ENCODE data around the gene C10orf71. TPM values are rescaled to one million over a fixed set of nuclear protein-coding genes. Genes with fewer than 3 reads are reported as not detected.

C10orf71 gene
- total RNA-seq, 2 experiments from 2014 or later = not detected

DNA sequence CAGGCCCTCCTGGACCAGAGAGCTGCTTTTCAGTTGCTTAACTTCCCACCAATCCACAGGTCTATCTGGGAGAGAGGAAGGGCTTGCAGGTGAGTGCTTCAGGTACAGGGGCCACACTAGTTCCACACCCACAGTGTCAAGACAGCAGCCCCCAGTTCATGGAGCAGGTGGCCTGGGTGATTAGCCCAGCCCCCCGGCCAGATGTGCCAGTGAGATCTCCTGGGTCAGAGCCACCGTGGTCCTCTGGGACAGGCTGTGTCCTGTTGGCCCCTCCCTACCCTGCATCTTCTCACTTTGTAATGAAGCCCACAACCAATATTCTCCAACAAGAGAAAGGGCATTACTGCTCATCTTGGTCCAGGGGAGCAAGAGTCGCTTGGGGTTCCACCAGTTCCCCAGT lies 66.3 kb downstream of the C10orf71 start:
- CTCF ChIA-PET = no interaction called here
- no peaks in the 10 kb centered on the region for H3K9me3 Mint-ChIP-seq
- DNase-seq = no peak
- no peaks in the 10 kb centered on the region for H3K4me1 Mint-ChIP-seq (ENCODE audit: low read depth)
- no peaks in the 10 kb centered on the region for H3K36me3 Mint-ChIP-seq (ENCODE audit: low read depth)
- no peak overlapping the region for H3K27ac Mint-ChIP-seq
- intact Hi-C loops (cut with micrococcal nuclease) = no loop called here
- no peak overlapping the region for H3K4me3 Mint-ChIP-seq
- peaks cover 6% of the 10 kb centered on the region for H3K27me3 Mint-ChIP-seq (ENCODE audit: low read depth)

DNA sequence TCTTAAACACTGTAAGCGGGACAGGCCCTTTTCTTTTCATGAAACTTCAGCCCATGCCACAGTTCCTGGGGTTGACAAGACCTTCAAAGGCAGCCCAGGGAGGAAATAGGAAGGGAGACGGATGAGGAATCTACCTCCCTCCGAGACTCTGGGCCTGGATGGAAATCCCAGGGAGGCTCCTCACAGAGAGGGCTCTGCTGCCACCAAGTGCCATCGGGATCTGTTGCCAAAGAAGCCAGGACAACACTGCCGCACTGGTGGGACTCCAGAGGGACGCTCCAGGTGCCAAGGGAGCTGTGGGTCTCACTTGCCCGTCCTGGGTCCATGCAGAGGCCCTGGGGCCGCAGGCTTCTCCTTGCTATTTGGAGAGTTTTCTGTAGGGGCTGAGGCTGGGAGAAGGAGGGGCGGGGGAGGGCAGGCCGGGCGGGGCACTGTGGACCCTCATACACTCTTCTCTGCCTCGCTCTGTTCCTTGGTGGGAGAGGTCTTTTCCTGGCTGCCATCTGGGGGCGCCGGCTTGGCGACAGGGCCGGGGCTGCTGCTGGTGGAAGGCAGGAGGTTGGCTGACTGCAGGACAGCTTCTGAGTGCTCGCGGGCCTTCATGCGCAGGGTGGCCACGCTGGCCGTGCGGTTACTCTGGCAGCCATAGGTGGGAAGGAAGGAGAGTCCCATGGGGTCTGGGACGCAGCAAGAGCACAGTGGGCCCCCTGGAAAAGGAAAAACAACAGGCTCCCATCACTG lies 66.9 kb downstream of the C10orf71 start:
- peaks cover 6% of the 10 kb centered on the region for H3K27me3 Mint-ChIP-seq (ENCODE audit: low read depth)

GRCh38 chr10:49366460-49366859 lies 67.5 kb downstream of the C10orf71 start:
- no peaks in the 10 kb centered on the region for H3K36me3 Mint-ChIP-seq (ENCODE audit: low read depth)

More for the DNA sequence above, 66.9 kb downstream of the C10orf71 start:
- no peak for DNase-seq
- Mint-ChIP-seq H3K4me1 (ENCODE audit: low read depth) (no peaks in the 10 kb centered on the region), H3K27ac (no peak overlapping the region), H3K4me3 (no peak overlapping the region), H3K36me3 (ENCODE audit: low read depth) (no peaks in the 10 kb centered on the region), H3K9me3 (no peaks in the 10 kb centered on the region)
- CTCF ChIA-PET = no interaction called here
- intact Hi-C loops (cut with micrococcal nuclease) = no loop called here

GRCh38 chr10:49367600-49367999 lies 68.6 kb downstream of the C10orf71 start:
- no peaks in the 10 kb centered on the region for H3K36me3 Mint-ChIP-seq (ENCODE audit: low read depth)
- peaks cover 3% of the 10 kb centered on the region for H3K27me3 Mint-ChIP-seq (ENCODE audit: low read depth)
- H3K4me1 Mint-ChIP-seq (ENCODE audit: low read depth) = no peaks in the 10 kb centered on the region
- CTCF ChIA-PET = no interaction called here
- intact Hi-C loops (cut with micrococcal nuclease) = no loop called here
- no peak overlapping the region for H3K4me3 Mint-ChIP-seq
- H3K9me3 Mint-ChIP-seq = no peaks in the 10 kb centered on the region
- no peak overlapping the region for H3K27ac Mint-ChIP-seq
- DNase-seq = no peak

More at GRCh38 chr10:49366460-49366859, 67.5 kb downstream of the C10orf71 start:
- no peaks in the 10 kb centered on the region for H3K4me1 Mint-ChIP-seq (ENCODE audit: low read depth)
- H3K27me3 Mint-ChIP-seq (ENCODE audit: low read depth) = peaks cover 6% of the 10 kb centered on the region
- H3K9me3 Mint-ChIP-seq = no peaks in the 10 kb centered on the region
- no peak overlapping the region for H3K27ac Mint-ChIP-seq
- no peak for DNase-seq
- intact Hi-C loops (cut with micrococcal nuclease) = no loop called here
- CTCF ChIA-PET = interaction anchor here (0.6 kb wide), 1 partner anchor 42 kb away, joined by 3 read pairs; no protein-coding TSS in a partner anchor
- no peak overlapping the region for H3K4me3 Mint-ChIP-seq

GRCh38 chr10:49368256-49368655 lies 69.3 kb downstream of the C10orf71 start:
- Mint-ChIP-seq H3K4me3 (no peak overlapping the region), H3K36me3 (ENCODE audit: low read depth) (no peaks in the 10 kb centered on the region), H3K9me3 (no peaks in the 10 kb centered on the region), H3K27me3 (ENCODE audit: low read depth) (peaks cover 3% of the 10 kb centered on the region), H3K4me1 (ENCODE audit: low read depth) (no peaks in the 10 kb centered on the region), H3K27ac (no peak overlapping the region)
- no peak for DNase-seq
- intact Hi-C loops (cut with micrococcal nuclease) = no loop called here
- CTCF ChIA-PET = no interaction called here

GRCh38 chr10:49369216-49370162 lies 70.5 kb downstream of the C10orf71 start:
- Mint-ChIP-seq H3K27me3 (ENCODE audit: low read depth) (peaks cover 3% of the 10 kb centered on the region), H3K4me1 (ENCODE audit: low read depth) (no peaks in the 10 kb centered on the region), H3K36me3 (ENCODE audit: low read depth) (no peaks in the 10 kb centered on the region), H3K9me3 (no peaks in the 10 kb centered on the region), H3K4me3 (no peak overlapping the region), H3K27ac (no peak overlapping the region)
- intact Hi-C loops (cut with micrococcal nuclease) = no loop called here
- DNase-seq = no peak
- CTCF ChIA-PET = no interaction called here

GRCh38 chr10:49370326-49371100 lies 71.5 kb downstream of the C10orf71 start:
- H3K9me3 Mint-ChIP-seq = no peaks in the 10 kb centered on the region
- CTCF ChIA-PET = no interaction called here
- H3K4me1 Mint-ChIP-seq (ENCODE audit: low read depth) = no peaks in the 10 kb centered on the region
- H3K36me3 Mint-ChIP-seq (ENCODE audit: low read depth) = no peaks in the 10 kb centered on the region
- no peak overlapping the region for H3K27ac Mint-ChIP-seq
- no peak for DNase-seq
- H3K4me3 Mint-ChIP-seq = no peak overlapping the region
- intact Hi-C loops (cut with micrococcal nuclease) = no loop called here
- H3K27me3 Mint-ChIP-seq (ENCODE audit: low read depth) = peaks cover 2% of the 10 kb centered on the region

DNA sequence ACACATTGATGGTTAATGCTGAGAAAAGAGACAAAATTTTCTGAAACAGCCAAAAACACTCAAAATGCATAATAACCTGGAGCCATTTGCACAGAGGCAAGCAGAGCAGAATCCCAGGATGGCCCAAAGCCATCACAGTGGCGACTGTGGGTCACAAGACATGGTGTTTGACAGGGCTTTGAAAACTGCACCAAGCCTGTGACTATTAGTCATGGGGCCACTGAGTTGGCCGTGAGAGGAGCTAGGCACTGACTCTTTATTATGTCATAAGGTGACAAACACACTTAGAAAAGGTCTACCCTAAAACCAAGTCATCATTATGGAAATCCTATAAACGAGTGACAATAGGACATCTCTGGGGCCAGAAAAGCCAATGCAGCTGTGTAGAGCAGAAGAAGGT lies 73.0 kb downstream of the C10orf71 start:
- H3K27ac Mint-ChIP-seq = no peak overlapping the region
- H3K4me1 Mint-ChIP-seq (ENCODE audit: low read depth) = no peaks in the 10 kb centered on the region
- H3K9me3 Mint-ChIP-seq = no peaks in the 10 kb centered on the region
- no peaks in the 10 kb centered on the region for H3K36me3 Mint-ChIP-seq (ENCODE audit: low read depth)
- peaks cover 3% of the 10 kb centered on the region for H3K27me3 Mint-ChIP-seq (ENCODE audit: low read depth)
- CTCF ChIA-PET = no interaction called here
- H3K4me3 Mint-ChIP-seq = no peak overlapping the region
- intact Hi-C loops (cut with micrococcal nuclease) = no loop called here
- no peak for DNase-seq

GRCh38 chr10:49373361-49373760 lies 74.4 kb downstream of the C10orf71 start:
- Mint-ChIP-seq H3K27me3 (ENCODE audit: low read depth) (peaks cover 3% of the 10 kb centered on the region), H3K9me3 (no peaks in the 10 kb centered on the region), H3K4me3 (no peak overlapping the region), H3K36me3 (ENCODE audit: low read depth) (no peaks in the 10 kb centered on the region), H3K27ac (no peak overlapping the region), H3K4me1 (ENCODE audit: low read depth) (no peaks in the 10 kb centered on the region)
- intact Hi-C loops (cut with micrococcal nuclease) = no loop called here
- DNase-seq = no peak
- CTCF ChIA-PET = no interaction called here

- CTCF ChIA-PET = no interaction called here
- H3K27ac Mint-ChIP-seq = no peak overlapping the region
- DNase-seq = no peak
- no peaks in the 10 kb centered on the region for H3K36me3 Mint-ChIP-seq (ENCODE audit: low read depth)
- H3K4me3 Mint-ChIP-seq = no peak overlapping the region
- intact Hi-C loops (cut with micrococcal nuclease) = no loop called here
- peaks cover 1% of the 10 kb centered on the region for H3K27me3 Mint-ChIP-seq (ENCODE audit: low read depth)
- H3K9me3 Mint-ChIP-seq = no peaks in the 10 kb centered on the region
- H3K4me1 Mint-ChIP-seq (ENCODE audit: low read depth) = no peaks in the 10 kb centered on the region
These were observed 75.8 kb downstream of the C10orf71 start for GRCh38 chr10:49374740-49375139.

DNA sequence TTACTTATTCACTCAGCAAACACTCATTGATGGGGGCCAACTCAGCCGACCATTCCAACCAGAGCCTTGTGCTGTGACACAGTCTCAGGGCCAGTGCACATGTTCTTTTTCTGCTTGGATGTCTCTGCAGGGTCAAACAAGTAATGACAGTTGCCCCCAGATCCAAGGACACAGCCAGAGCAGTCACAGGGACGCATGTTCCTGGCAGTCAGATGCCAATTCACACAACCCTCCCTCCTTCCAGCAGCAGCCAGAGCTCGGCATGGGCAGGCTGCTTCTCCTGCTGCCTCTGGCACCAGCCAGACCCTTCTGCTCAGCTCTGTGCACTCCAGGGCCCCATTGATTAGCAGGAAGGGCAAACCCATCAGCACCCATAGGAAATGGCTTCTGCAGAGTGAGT lies 76.6 kb downstream of the C10orf71 start:
- intact Hi-C loops (cut with micrococcal nuclease) = no loop called here
- no peaks in the 10 kb centered on the region for H3K36me3 Mint-ChIP-seq (ENCODE audit: low read depth)
- H3K27me3 Mint-ChIP-seq (ENCODE audit: low read depth) = peaks cover 1% of the 10 kb centered on the region
- no peaks in the 10 kb centered on the region for H3K9me3 Mint-ChIP-seq
- H3K4me1 Mint-ChIP-seq (ENCODE audit: low read depth) = no peaks in the 10 kb centered on the region
- DNase-seq = no peak
- CTCF ChIA-PET = no interaction called here
- H3K27ac Mint-ChIP-seq = no peak overlapping the region
- H3K4me3 Mint-ChIP-seq = no peak overlapping the region
